Muscle layer of colon (tissue), 2 donors: ENCODE measurements around the gene PPP1R7.

Experiments
- H3K27ac ChIP-seq: one replicate; pipeline ENCODE4 v1.7.0; 2013; ENCODE audit warnings: low read depth, mild to moderate bottlenecking, low read length, moderate library complexity
- H3K27me3 ChIP-seq, 2 donors: one replicate each; pipeline ENCODE4 v1.7.0; 2013; ENCODE audit warnings: low read length in 2 of 2, mild to moderate bottlenecking in 2 of 2; ENCODE audit not compliant: insufficient read depth in 2 of 2, control insufficient read depth in 1 of 2
- H3K36me3 ChIP-seq: one replicate; pipeline ENCODE4 v1.7.0; 2013; ENCODE audit warnings: mild to moderate bottlenecking, low read length; ENCODE audit not compliant: insufficient read depth
- H3K4me1 ChIP-seq: one replicate; pipeline ENCODE4 v1.7.0; 2013; ENCODE audit warnings: mild to moderate bottlenecking, low read length; ENCODE audit not compliant: insufficient read depth
- H3K4me3 ChIP-seq, 2 donors: one replicate each; pipeline ENCODE4 v1.7.0; 2013; ENCODE audit warnings: low read length in 2 of 2, low read depth in 1 of 2, mild to moderate bottlenecking in 1 of 2, moderate library complexity in 1 of 2
- H3K9ac ChIP-seq: one replicate; pipeline ENCODE4 v1.7.0; 2013; ENCODE audit warnings: low read length
- H3K9me3 ChIP-seq: one replicate; pipeline ENCODE4 v1.7.0; 2013; ENCODE audit warnings: mild to moderate bottlenecking, low read length
- donor health status: abdominal sarcoma.
- donor health status: Adenocarcinoma of cecum.

PPP1R7 gene

DNA sequence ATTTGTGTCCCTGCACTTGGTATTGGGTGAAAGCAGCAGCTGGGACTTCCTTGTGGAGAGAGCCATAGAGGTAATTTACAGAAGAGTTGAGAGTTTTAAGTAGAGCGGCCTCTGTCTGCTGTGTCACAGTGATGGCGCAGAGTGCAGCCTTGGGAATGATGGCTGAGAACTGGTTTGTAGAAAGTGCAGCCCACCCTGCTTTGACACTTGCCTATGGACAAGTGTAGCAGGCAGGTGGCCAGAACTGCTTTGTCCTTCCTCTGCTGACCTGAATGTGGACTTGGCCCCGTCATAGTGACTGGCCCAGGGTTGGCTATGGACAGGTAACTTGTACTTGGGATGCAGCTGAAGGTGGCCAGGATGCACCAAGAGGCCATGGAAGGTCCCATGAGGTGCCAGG is 31.9 kb downstream of the PPP1R7 start:
- Histone ChIP-seq H3K27me3 (no peaks in the 10 kb centered on the region), H3K4me3 (no peak overlapping the region), H3K9me3 (no peaks in the 10 kb centered on the region), H3K9ac (no peak overlapping the region), H3K36me3 (peaks cover 10% of the 10 kb centered on the region), H3K27ac (no peak overlapping the region), H3K4me1 (peaks cover 3% of the 10 kb centered on the region)

DNA sequence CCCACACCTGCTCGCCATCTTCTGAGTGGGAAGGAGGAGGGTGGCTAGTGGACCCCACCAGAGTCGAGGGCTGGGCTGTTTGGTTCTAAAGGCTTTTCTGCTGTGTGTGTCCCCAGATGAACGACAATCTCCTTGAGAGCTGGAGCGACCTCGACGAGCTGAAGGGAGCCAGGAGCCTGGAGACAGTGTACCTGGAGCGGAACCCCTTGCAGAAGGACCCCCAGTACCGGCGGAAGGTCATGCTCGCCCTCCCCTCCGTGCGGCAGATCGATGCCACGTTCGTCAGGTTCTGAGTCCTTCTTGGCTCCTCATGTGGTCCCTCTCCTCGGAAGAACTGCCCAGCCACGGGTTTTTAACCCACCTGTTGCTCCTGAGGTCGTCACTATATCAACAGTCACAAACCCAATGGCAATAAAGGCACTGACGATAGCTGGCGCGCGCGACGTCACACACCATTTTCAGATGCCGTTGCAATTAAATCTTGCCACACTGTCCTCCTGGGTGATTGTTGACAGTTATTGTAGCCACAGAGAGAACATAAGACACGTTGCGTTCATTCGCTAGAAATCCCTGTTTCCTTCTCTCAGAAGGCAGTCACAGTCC is 32.4 kb downstream of the PPP1R7 start:
- H3K9ac ChIP-seq: no peak overlapping the region
- peaks cover 3% of the 10 kb centered on the region for H3K4me1 ChIP-seq
- no peak overlapping the region for H3K4me3 ChIP-seq
- no peaks in the 10 kb centered on the region for H3K27me3 ChIP-seq
- no peaks in the 10 kb centered on the region for H3K9me3 ChIP-seq
- H3K27ac ChIP-seq: no peak overlapping the region
- H3K36me3 ChIP-seq: peaks cover 10% of the 10 kb centered on the region

GRCh38 chr2:241183221-241183620 is 33.0 kb downstream of the PPP1R7 start:
- Histone ChIP-seq H3K36me3 (peaks cover 10% of the 10 kb centered on the region), H3K4me3 (no peak overlapping the region)

GRCh38 chr2:241184901-241185300 is 34.6 kb downstream of the PPP1R7 start:
- Histone ChIP-seq H3K36me3 (peaks cover 6% of the 10 kb centered on the region), H3K9ac (no peak overlapping the region), H3K4me1 (no peaks in the 10 kb centered on the region), H3K27me3 (no peaks in the 10 kb centered on the region), H3K9me3 (no peaks in the 10 kb centered on the region), H3K27ac (no peak overlapping the region), H3K4me3 (no peak overlapping the region)

More at GRCh38 chr2:241183221-241183620, 33.0 kb downstream of the PPP1R7 start:
- Histone ChIP-seq H3K4me1 (peaks cover 3% of the 10 kb centered on the region), H3K9ac (no peak overlapping the region), H3K27me3 (no peaks in the 10 kb centered on the region), H3K9me3 (no peaks in the 10 kb centered on the region), H3K27ac (no peak overlapping the region)

DNA sequence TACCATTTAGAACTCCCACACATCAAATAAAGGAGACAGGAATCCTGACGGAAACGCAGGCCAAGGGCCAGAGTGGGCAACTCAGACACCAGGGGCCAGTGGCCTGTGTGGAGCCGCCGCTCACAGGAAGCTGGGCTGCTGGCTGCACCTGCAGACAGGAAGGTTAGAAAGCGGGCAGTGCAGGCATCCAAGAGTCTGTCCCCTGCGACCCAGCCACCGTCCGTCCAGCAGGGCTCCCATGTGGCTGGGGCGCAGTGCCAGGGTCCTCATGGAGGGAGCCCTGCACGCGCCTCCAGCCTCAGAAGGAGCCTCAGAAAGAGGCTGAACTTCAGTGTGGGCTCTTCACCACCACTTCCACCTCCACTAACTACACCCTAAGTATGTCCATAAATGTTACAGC is 35.7 kb downstream of the PPP1R7 start:
- Histone ChIP-seq H3K36me3 (peaks cover 6% of the 10 kb centered on the region), H3K9ac (no peak overlapping the region), H3K27me3 (no peaks in the 10 kb centered on the region), H3K27ac (no peak overlapping the region), H3K9me3 (no peaks in the 10 kb centered on the region), H3K4me3 (no peak overlapping the region), H3K4me1 (no peaks in the 10 kb centered on the region)

DNA sequence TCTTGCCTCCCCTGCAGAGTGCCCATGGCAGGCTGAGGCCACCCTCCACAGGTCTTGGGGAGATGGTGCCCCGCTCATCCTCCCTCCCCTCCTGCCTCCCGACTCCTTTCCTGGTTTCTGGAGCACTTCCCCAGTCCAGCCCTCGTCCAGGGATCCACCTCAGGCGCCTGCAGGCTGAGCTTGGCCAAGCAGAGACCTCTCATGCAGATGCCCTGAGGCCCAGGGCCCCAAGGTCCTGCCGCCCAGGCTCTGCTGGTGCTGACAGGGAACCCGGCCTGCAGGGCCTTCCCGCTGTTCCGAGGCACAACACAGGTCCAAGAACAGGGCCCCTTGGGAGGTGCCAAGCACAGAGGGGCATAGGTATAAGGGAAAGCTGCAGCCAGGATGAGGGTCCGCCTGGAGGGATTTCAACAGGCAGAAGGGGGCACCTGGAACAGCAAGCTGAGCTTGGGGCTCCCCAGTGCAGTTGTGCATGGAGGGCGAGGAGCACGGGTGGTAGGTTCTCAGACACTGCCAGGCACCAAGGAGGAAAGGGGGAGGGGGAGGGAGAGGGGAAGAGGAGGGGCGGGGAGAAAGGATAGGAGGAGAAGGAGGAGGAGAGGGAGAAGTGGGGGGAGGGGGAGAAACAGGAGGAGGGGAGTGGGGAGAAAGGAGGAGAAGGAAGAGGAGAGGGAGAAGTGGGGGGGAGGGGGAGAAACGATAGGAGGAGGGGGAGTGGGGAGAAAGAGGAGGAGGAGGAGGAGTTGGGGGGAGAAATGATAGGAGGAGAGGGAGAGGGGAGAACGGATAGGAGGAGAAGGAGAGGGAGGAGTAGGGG is 37.0 kb downstream of the PPP1R7 start:
- Histone ChIP-seq H3K4me1 (no peaks in the 10 kb centered on the region), H3K27ac (no peak overlapping the region), H3K9ac (no peak overlapping the region), H3K9me3 (no peaks in the 10 kb centered on the region), H3K4me3 (no peak overlapping the region), H3K27me3 (no peaks in the 10 kb centered on the region), H3K36me3 (peaks cover 6% of the 10 kb centered on the region)

DNA sequence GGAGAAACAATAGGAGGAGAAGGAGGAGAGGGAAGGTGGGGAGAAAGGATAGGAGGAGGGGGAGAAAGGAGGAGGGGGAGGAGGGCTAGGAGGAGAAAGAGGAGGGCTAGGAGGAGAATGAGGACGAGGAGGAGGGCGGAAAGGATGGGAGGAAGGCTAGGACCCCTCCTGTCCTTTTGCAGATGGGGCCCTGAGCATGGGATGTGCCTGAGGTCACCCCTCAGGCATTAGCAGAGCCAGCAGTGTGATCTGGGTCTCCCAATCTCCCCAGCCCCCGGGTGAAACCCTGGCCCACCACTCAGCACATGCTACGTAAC is 37.6 kb downstream of the PPP1R7 start:
- Histone ChIP-seq H3K36me3 (peaks cover 2% of the 10 kb centered on the region), H3K27me3 (no peaks in the 10 kb centered on the region), H3K4me3 (no peak overlapping the region), H3K4me1 (no peaks in the 10 kb centered on the region), H3K9ac (no peak overlapping the region), H3K9me3 (no peaks in the 10 kb centered on the region), H3K27ac (no peak overlapping the region)

- Histone ChIP-seq H3K27me3 (no peaks in the 10 kb centered on the region), H3K36me3 (no peaks in the 10 kb centered on the region), H3K4me1 (no peaks in the 10 kb centered on the region), H3K9ac (no peak within 1 kb of the TSS), H3K27ac (no peak within 1 kb of the TSS), H3K4me3 (no peak within 1 kb of the TSS), H3K9me3 (no peaks in the 10 kb centered on the region)
Measured at GRCh38 chr2:241188361-241189092, 38.3 kb downstream of the PPP1R7 start, which contains the start of gene ANO7. ANO7 (plus strand) TSS chr2:241188677; CDS start chr2:241190064, 1,387 bp downstream.

DNA sequence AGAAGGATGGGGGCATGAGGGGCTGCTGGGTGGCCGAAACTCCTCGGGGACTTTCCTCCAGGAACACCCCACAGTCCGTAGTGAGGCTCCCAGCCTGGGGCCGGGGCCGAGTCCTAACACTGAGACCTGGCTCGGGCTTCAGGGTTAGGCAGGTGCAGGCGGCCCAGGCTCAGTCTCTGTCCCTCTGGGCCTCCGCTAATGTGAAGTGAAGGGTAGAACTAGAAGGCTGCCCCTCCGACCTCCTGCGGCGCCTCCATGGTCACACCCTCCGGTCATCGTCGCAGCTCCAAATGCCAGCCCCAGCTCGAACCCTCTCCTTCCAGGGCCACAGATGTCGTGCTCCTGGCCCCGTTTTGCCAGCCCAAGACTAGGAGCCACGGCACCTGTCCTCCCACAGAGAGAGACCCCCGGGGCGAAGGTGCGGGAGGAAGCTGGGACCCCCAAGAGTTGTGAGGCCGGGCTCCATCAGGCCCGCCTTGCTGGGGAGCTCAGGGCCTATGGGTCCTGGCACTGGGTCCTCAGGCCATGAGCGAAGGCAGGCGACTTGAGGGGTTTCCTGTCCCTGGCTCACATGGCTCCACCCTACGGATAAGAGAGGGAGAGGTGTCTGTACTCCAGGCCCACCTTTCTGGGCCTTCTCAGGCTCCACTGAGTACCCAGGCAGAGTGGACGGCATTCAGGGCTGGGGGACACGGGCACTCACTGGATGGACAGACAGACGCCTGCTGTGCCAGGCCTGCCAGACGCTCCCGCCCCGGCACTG is 39.0 kb downstream of the PPP1R7 start:
- no peaks in the 10 kb centered on the region for H3K4me1 ChIP-seq
- no peak overlapping the region for H3K27ac ChIP-seq
- no peak overlapping the region for H3K4me3 ChIP-seq
- H3K36me3 ChIP-seq: no peaks in the 10 kb centered on the region
- H3K9ac ChIP-seq: no peak overlapping the region
- H3K27me3 ChIP-seq: no peaks in the 10 kb centered on the region
- no peaks in the 10 kb centered on the region for H3K9me3 ChIP-seq

DNA sequence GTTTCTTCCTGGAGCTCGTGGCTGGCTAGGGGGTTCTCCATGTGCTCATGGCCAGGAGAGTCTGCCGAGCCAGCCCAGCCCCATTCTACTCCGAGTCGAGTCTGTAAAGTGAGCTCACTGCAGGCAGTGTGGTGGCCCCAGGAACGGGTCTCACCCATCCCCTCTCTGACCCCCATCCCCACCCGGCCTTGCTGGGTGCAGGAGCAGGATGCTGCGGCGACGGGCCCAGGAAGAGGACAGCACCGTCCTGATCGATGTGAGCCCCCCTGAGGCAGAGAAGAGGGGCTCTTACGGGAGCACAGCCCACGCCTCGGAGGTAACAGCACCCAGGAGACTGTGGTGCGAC is 39.6 kb downstream of the PPP1R7 start:
- Histone ChIP-seq H3K9me3 (no peaks in the 10 kb centered on the region), H3K4me1 (no peaks in the 10 kb centered on the region), H3K27me3 (no peaks in the 10 kb centered on the region), H3K9ac (no peak overlapping the region), H3K27ac (no peak overlapping the region), H3K4me3 (no peak overlapping the region), H3K36me3 (no peaks in the 10 kb centered on the region)

DNA sequence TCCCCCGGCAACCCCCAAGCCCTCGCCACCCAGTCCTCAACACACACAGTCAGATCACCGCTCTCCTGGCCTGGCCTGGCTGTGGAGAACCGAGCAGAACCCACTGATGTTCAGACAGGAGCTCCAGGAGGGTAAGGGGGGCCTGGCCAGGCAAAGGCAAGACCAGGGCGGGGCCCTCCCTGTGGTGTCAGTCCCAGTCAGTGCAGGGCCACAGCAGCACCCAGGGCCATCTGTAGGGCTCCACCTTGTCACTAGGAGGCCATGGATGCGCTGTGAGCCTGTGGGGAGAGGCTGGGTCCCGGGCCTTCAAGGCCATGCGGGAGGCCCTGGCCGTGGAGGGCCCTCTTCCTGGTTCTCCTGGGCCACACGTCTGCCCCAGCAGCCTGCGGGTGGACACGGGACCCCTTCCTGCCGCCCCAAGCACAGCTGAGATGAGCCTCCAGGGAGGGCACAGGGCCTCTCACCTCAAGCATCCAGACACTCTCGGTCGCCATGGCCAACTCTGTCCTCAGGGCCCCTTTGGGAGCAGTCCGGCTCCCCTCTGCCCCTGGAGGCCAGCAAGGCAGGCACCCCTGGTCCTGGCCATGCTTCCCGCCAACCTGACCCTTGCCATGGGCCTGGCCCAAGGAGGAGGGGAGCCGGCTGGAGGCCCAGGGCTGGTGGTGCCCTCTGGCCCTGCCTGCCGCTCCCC is 40.2 kb downstream of the PPP1R7 start:
- H3K36me3 ChIP-seq: no peaks in the 10 kb centered on the region
- no peaks in the 10 kb centered on the region for H3K27me3 ChIP-seq
- H3K9ac ChIP-seq: no peak overlapping the region
- H3K4me3 ChIP-seq: no peak overlapping the region
- H3K4me1 ChIP-seq: no peaks in the 10 kb centered on the region
- H3K9me3 ChIP-seq: no peaks in the 10 kb centered on the region
- H3K27ac ChIP-seq: no peak overlapping the region
